HepG2 (cell line): ENCODE data around the gene THOC5. TPM values are rescaled to one million over a fixed set of nuclear protein-coding genes. Genes with fewer than 3 reads are reported as not detected.
"Not testable (repeated sequence)": the region's sequence is repeated elsewhere in the genome, so short reads cannot be mapped to it uniquely, and the experiment has no call there.

Experiments used
- ATAC-seq: fragments of 200-7000 bp; cut with Tn5 transposase; 3 replicates; pipeline ENCODE4 v1.9.1; 2020; ENCODE audit warnings: mild to moderate bottlenecking, moderate library complexity
- BruUV-seq: library from RNA; stranded (reverse); fragments of 400-500 nt; replicated peaks from 2 replicates; lab custom pipeline; 2021; lab: Mats Ljungman, UMichigan
- CTCF ChIA-PET: fragments of 300-600 bp; formaldehyde crosslinking; extraction: SDS; loops from one replicate; lab custom pipeline; 2021; ENCODE audit warnings: low total read pairs, inconsistent platforms, low intra/inter-chr PET ratio; lab: Yijun Ruan, JAX
- POLR2A ChIA-PET: fragments of 350-600 bp; sonication (Branson Sonifier 250); formaldehyde crosslinking; loops from one replicate; lab custom pipeline; 2020; ENCODE audit warnings: antibody characterized with exemption, inconsistent platforms; lab: Yijun Ruan, JAX
- DNase-seq: peaks from one replicate; pipeline ENCODE4 v3.0.0-alpha.2; 2015; ENCODE audit warnings: low spot score
- FAIRE-seq: peaks from 3 replicates; lab custom pipeline; 2011; peaks lifted over from hg19 to GRCh38; lab: Jason Lieb, UNC
- H2AFZ ChIP-seq: one replicate; pipeline ENCODE4 v1.6.1; 2011; ENCODE audit warnings: low read length, inconsistent platforms
- H3K27ac ChIP-seq: fragments of 300-600 bp; 3 replicates; pipeline ENCODE4 v1.8.0; 2011; ENCODE audit warnings: mixed run types, mild to moderate bottlenecking, mixed read lengths, low read length, inconsistent platforms; ENCODE audit not compliant: insufficient read depth; ENCODE audit errors: extremely low read length
- H3K27me3 ChIP-seq, 2 experiments: fragments of 200-600 bp in 1 of 2; 2 replicates in 1 of 2; 3 replicates in 1 of 2; pipeline versions ENCODE4 v1.6.0 to v1.8.0; 2011; ENCODE audit warnings: low read length in 2 of 2, mild to moderate bottlenecking in 2 of 2, moderate library complexity in 2 of 2, inconsistent platforms in 1 of 2; ENCODE audit not compliant: insufficient read depth in 2 of 2, control insufficient read depth in 1 of 2
- H3K36me3 ChIP-seq, 2 experiments: fragments of 200-600 bp in 1 of 2; replicated peaks in 1 of 2; 2 replicates in 1 of 2; 3 replicates in 1 of 2; pipeline versions ENCODE4 v1.5.1 to v1.8.0; 2011; ENCODE audit warnings: low read length in 2 of 2, inconsistent platforms in 1 of 2; ENCODE audit not compliant: insufficient read depth in 2 of 2, control insufficient read depth in 1 of 2
- H3K4me1 ChIP-seq: 2 replicates; pipeline ENCODE4 v1.5.1; 2012; ENCODE audit warnings: low read length, inconsistent platforms; ENCODE audit not compliant: insufficient read depth
- H3K4me2 ChIP-seq: 2 replicates; pipeline ENCODE4 v1.6.0; 2011; ENCODE audit warnings: low read depth, low read length, inconsistent platforms
- H3K4me3 ChIP-seq, 3 experiments: fragments of 200-600 bp in 1 of 3; sonication (generic), shearing (Covaris generic) in 1 of 3; replicated peaks in 1 of 3; 2 replicates each; pipeline ENCODE4 v1.5.1; 2011 to 2016; ENCODE audit warnings: low read length in 3 of 3, inconsistent platforms in 2 of 3, low read depth in 2 of 3, mild to moderate bottlenecking in 2 of 3, control low read depth in 1 of 3, mixed read lengths in 1 of 3; ENCODE audit not compliant: insufficient read depth in 1 of 3
- H3K79me2 ChIP-seq: one replicate; pipeline ENCODE4 v1.6.1; 2011; ENCODE audit warnings: low read length, inconsistent platforms; ENCODE audit not compliant: insufficient read depth
- H3K9ac ChIP-seq: 2 replicates; pipeline ENCODE4 v1.6.0; 2011; ENCODE audit warnings: mild to moderate bottlenecking, low read depth, low read length, inconsistent platforms; ENCODE audit not compliant: insufficient read depth
- H3K9me3 ChIP-seq: 2 replicates; pipeline ENCODE4 v1.5.1; 2012; ENCODE audit warnings: mild to moderate bottlenecking, low read length
- H4K20me1 ChIP-seq: 2 replicates; pipeline ENCODE4 v1.6.0; 2011; ENCODE audit warnings: inconsistent platforms, mild to moderate bottlenecking, low read length, moderate library complexity; ENCODE audit not compliant: insufficient read depth
- ETV5 ChIP-seq: IDR thresholded peaks from 2 replicates; pipeline ENCODE4 v1.6.1; 2018; ENCODE audit warnings: missing biosample characterization, missing genetic modification reagents, inconsistent platforms, borderline replicate concordance
- NFIB ChIP-seq: sonication (generic); formaldehyde crosslinking; IDR thresholded peaks from 2 replicates; pipeline ENCODE4 v1.9.0; 2021; ENCODE audit warnings: missing genetic modification reagents, mild to moderate bottlenecking, borderline replicate concordance
- SMAD1 ChIP-seq: sonication (generic); formaldehyde crosslinking; IDR thresholded peaks from 2 replicates; pipeline ENCODE4 v1.4.0; 2020; ENCODE audit warnings: missing genetic modification reagents, low read depth, mild to moderate bottlenecking, borderline replicate concordance
- SNAI1 ChIP-seq: sonication (generic); formaldehyde crosslinking; IDR thresholded peaks from 2 replicates; pipeline ENCODE4 v1.5.0; 2020; ENCODE audit warnings: mild to moderate bottlenecking, missing genetic modification reagents, borderline replicate concordance
- TRIM24 ChIP-seq: sonication (generic); formaldehyde crosslinking; IDR thresholded peaks from 2 replicates; pipeline ENCODE4 v1.8.0; 2022; ENCODE audit warnings: mild to moderate bottlenecking, missing genetic modification reagents
- ZNF142 ChIP-seq: sonication (generic); formaldehyde crosslinking; IDR thresholded peaks from 2 replicates; pipeline ENCODE4 v1.4.0; 2020; ENCODE audit warnings: missing genetic modification reagents
- ZNF329 ChIP-seq: sonication (generic); formaldehyde crosslinking; IDR thresholded peaks from 2 replicates; pipeline ENCODE4 v1.9.0; 2021; ENCODE audit warnings: low read depth, mild to moderate bottlenecking, missing genetic modification reagents
- ZNF709 ChIP-seq: sonication (generic); formaldehyde crosslinking; IDR thresholded peaks from 2 replicates; pipeline ENCODE4 v1.5.0; 2020; ENCODE audit warnings: mild to moderate bottlenecking, missing genetic modification reagents
- ZNF720 ChIP-seq: sonication (generic); formaldehyde crosslinking; IDR thresholded peaks from 2 replicates; pipeline ENCODE4 v1.4.0; 2020; ENCODE audit warnings: missing genetic modification reagents
- WGBS: methylation state at CpG from one replicate; pipeline ENCODE4 v1.1.6; 2017; ENCODE audit warnings: low lambda C conversion rate; 5-methylcytosine and 5-hydroxymethylcytosine counted together
- in situ Hi-C: cut with HindIII; loops from 2 replicates; pipeline ENCODE4 v1.10.0; 2017; ENCODE audit warnings: low pct_unique_long_range_greater_than_20kb; ENCODE audit not compliant: extremely low pct_ligation_motif_present
- intact Hi-C: fragments of 100-400 bp; cut with micrococcal nuclease; formaldehyde crosslinking; loops from one replicate; pipeline ENCODE4 v1.10.0; 2022; ENCODE audit not compliant: unreplicated experiment
- polyA plus RNA-seq, 8 experiments: library from polyadenylated mRNA; depleted of rRNA in 3 of 8; stranded (reverse) in 7 of 8; unstranded in 1 of 8; fragments of >200 nt; fragmentation: Illumina TruSeq in 4 of 8; extraction: Trizol in 4 of 8; gene quantifications; 2 replicates each; pipeline versions ENCODE4 v1.2.1 to v1.2.3, GENCODE V29; 2011 to 2016; ENCODE audit warnings: low read depth in 4 of 8, missing spikeins in 1 of 8, mixed read lengths in 1 of 8; ENCODE audit not compliant: insufficient read depth in 1 of 8
- total RNA-seq, 5 experiments: library from RNA; depleted of rRNA; stranded (reverse); fragments of >200 nt; fragmentation: Illumina TruSeq; extraction: Trizol; gene quantifications; 2 replicates each; pipeline ENCODE4 v1.2.3, GENCODE V29; 2016; ENCODE audit warnings: low read depth in 1 of 5

THOC5 gene
- total and polyA plus RNA-seq, 2 of the 13 experiments (the other 11 are each of a cell fraction or from before 2014, with no cell fraction given), result 45.8 to 46.7 TPM

- no peak overlapping the region for H3K4me2 ChIP-seq
- in situ Hi-C loops (no loop called here), intact Hi-C loops (no loop called here)
- H3K27ac ChIP-seq, result no peak overlapping the region
- ATAC-seq, result no peak
- no peak for FAIRE-seq
- H3K4me3 ChIP-seq, result no peak overlapping the region
- H2AFZ ChIP-seq, result no peak overlapping the region
- H3K36me3 ChIP-seq, result no peaks in the 10 kb centered on the region
- H3K4me1 ChIP-seq, result no peaks in the 10 kb centered on the region
- ChIA-PET CTCF (no interaction called here), POLR2A (no interaction called here)
- H3K79me2 ChIP-seq, result no peaks in the 10 kb centered on the region
- BruUV-seq, result no TSS peak
- H3K9ac ChIP-seq, result no peak overlapping the region
- no peak for DNase-seq
- WGBS, result 57% methylated on average over 6 of the region's 6 CpGs
- TF ChIP-seq SMAD1 (CRISPR knock-in tag) (no peak), ZNF142 (CRISPR knock-in tag) (no peak), ETV5 (no peak), ZNF720 (CRISPR knock-in tag) (no peak), SNAI1 (CRISPR knock-in tag) (no peak), ZNF709 (CRISPR knock-in tag) (no peak), ZNF329 (CRISPR knock-in tag) (no peak), TRIM24 (CRISPR knock-in tag) (no peak), NFIB (CRISPR knock-in tag) (no peak)
- H4K20me1 ChIP-seq, result no peaks in the 10 kb centered on the region
- peaks cover 0 to 11% of the 10 kb centered on the region in 2 experiments; a peak in 2 of 5 replicates for H3K27me3 ChIP-seq
- peaks cover 4% of the 10 kb centered on the region; the same call in 1 of the 2 replicates for H3K9me3 ChIP-seq
Measured at GRCh38 chr22:29491012-29491411, 62.5 kb downstream of the THOC5 start.

GRCh38 chr22:29489127-29489780, 64.3 kb downstream of the THOC5 start:
- CTCF ChIA-PET, H3K36me3 ChIP-seq, in situ Hi-C loops, H2AFZ ChIP-seq, H4K20me1 ChIP-seq, H3K4me3 ChIP-seq, DNase-seq, H3K4me2 ChIP-seq, H3K27ac ChIP-seq, H3K9me3 ChIP-seq, H3K4me1 ChIP-seq, intact Hi-C loops, FAIRE-seq, ATAC-seq, H3K79me2 ChIP-seq, POLR2A ChIA-PET, BruUV-seq, H3K9ac ChIP-seq: not testable (repeated sequence)
- H3K27me3 ChIP-seq, result peaks cover 0 to 11% of the 10 kb centered on the region in 2 experiments; a peak in 2 of 5 replicates
- WGBS, result 10% methylated on average over 8 of the region's 8 CpGs
